MM.1S (cell line): ENCODE measurements around the gene SCAF4.

Experiments used
- DNase-seq: peaks from one replicate; pipeline ENCODE4 v3.0.0-alpha.2; 2015
- H2AFZ ChIP-seq: fragments of 300-600 bp; sonication (generic); 2 replicates; pipeline ENCODE4 v1.6.0; 2016; ENCODE audit warnings: antibody characterized with exemption, low read length
- H3F3A ChIP-seq: fragments of 300-600 bp; sonication (generic); 2 replicates; pipeline ENCODE4 v1.6.1; 2016; ENCODE audit warnings: mild to moderate bottlenecking, antibody characterized with exemption, low read length, moderate library complexity, mixed read lengths; ENCODE audit not compliant: insufficient read depth
- H3K27ac ChIP-seq: fragments of 300-600 bp; sonication (generic); 2 replicates; pipeline ENCODE4 v1.5.1; 2016; ENCODE audit warnings: mild to moderate bottlenecking, low read length
- H3K27me3 ChIP-seq: fragments of 300-600 bp; sonication (generic); replicated peaks from 2 replicates; pipeline ENCODE4 v1.6.0; 2016; ENCODE audit warnings: low read length; ENCODE audit not compliant: insufficient read depth
- H3K36me3 ChIP-seq: fragments of 300-600 bp; sonication (generic); replicated peaks from 2 replicates; pipeline ENCODE4 v1.6.1; 2016; ENCODE audit warnings: mild to moderate bottlenecking, low read length, mixed read lengths; ENCODE audit not compliant: insufficient read depth
- H3K4me1 ChIP-seq: fragments of 300-600 bp; sonication (generic); 2 replicates; pipeline ENCODE4 v1.6.1; 2016; ENCODE audit warnings: low read length, mixed read lengths
- H3K4me2 ChIP-seq: fragments of 300-600 bp; sonication (generic); 2 replicates; pipeline ENCODE4 v1.6.0; 2016; ENCODE audit warnings: low read depth, low read length
- H3K4me3 ChIP-seq: fragments of 300-600 bp; sonication (generic); 2 replicates; pipeline ENCODE4 v1.5.1; 2016; ENCODE audit warnings: low read length, mixed read lengths
- H3K79me2 ChIP-seq: fragments of 300-600 bp; sonication (generic); 2 replicates; pipeline ENCODE4 v1.6.1; 2016; ENCODE audit warnings: mixed run types, low read length, mixed read lengths
- H3K9ac ChIP-seq: fragments of 300-600 bp; sonication (generic); 2 replicates; pipeline ENCODE4 v1.6.1; 2016; ENCODE audit warnings: low read length, mixed read lengths
- H3K9me2 ChIP-seq: fragments of 300-600 bp; sonication (generic); replicated peaks from 2 replicates; pipeline ENCODE4 v1.6.1; 2016; ENCODE audit warnings: mild to moderate bottlenecking, low read length, mixed read lengths; ENCODE audit not compliant: insufficient read depth
- H3K9me3 ChIP-seq: fragments of 300-600 bp; sonication (generic); replicated peaks from 2 replicates; pipeline ENCODE4 v1.6.1; 2016; ENCODE audit warnings: mild to moderate bottlenecking, low read length, mixed read lengths; ENCODE audit not compliant: insufficient read depth
- H4K20me1 ChIP-seq: fragments of 300-600 bp; sonication (generic); 2 replicates; pipeline ENCODE4 v1.6.1; 2016; ENCODE audit warnings: mild to moderate bottlenecking, low read length, moderate library complexity, mixed read lengths; ENCODE audit not compliant: insufficient read depth
- EZH2 ChIP-seq: fragments of 300-600 bp; sonication (generic); optimal IDR thresholded peaks from 2 replicates; pipeline ENCODE3; 2017; ENCODE audit warnings: low read depth, mild to moderate bottlenecking, antibody characterized with exemption, low read length, mixed read lengths
- EZH2phosphoT487 ChIP-seq: fragments of 300-600 bp; sonication (generic); IDR thresholded peaks from 2 replicates; pipeline ENCODE4 v1.6.1; 2018; ENCODE audit warnings: antibody characterized with exemption, low read length
- TF ChIP-seq, protein P1 (sequence below): fragments of 300-600 bp; sonication (generic); IDR thresholded peaks from 2 replicates; pipeline ENCODE4 v1.5.1; 2016; ENCODE audit warnings: antibody characterized with exemption, low read length, mixed read lengths

Gene SCAF4

DNA sequence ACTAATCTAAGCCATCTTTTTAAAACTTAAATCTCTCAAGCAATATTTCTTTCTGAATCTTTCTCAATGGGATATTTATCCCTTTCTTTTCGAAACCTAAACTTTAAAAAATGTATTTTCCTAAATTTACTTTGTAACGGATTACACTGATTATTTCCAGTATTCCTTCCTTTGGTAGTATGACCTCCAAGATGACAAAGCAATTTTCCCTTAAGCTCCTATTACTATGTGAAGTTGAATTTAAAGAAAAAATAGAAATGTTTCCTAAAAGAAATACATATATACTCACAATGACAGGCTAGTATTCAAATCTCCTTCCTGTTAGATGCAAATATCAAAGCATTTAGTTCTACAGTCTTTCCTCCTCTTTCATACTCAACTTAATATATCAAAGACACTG lies 15.8 kb downstream of the SCAF4 start:
- no peak overlapping the region for H3K4me3 ChIP-seq
- no peaks in the 10 kb centered on the region for H3F3A ChIP-seq
- TF ChIP-seq EZH2, result no peak
- TF ChIP-seq, protein P1, sequence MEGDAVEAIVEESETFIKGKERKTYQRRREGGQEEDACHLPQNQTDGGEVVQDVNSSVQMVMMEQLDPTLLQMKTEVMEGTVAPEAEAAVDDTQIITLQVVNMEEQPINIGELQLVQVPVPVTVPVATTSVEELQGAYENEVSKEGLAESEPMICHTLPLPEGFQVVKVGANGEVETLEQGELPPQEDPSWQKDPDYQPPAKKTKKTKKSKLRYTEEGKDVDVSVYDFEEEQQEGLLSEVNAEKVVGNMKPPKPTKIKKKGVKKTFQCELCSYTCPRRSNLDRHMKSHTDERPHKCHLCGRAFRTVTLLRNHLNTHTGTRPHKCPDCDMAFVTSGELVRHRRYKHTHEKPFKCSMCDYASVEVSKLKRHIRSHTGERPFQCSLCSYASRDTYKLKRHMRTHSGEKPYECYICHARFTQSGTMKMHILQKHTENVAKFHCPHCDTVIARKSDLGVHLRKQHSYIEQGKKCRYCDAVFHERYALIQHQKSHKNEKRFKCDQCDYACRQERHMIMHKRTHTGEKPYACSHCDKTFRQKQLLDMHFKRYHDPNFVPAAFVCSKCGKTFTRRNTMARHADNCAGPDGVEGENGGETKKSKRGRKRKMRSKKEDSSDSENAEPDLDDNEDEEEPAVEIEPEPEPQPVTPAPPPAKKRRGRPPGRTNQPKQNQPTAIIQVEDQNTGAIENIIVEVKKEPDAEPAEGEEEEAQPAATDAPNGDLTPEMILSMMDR, result no peak
- TF ChIP-seq EZH2phosphoT487, result no peak
- no peak for DNase-seq
- no peaks in the 10 kb centered on the region for H3K9me2 ChIP-seq
- H3K36me3 ChIP-seq, result no peaks in the 10 kb centered on the region
- no peak overlapping the region for H3K27ac ChIP-seq
- no peaks in the 10 kb centered on the region for H3K27me3 ChIP-seq
- H3K4me1 ChIP-seq, result no peaks in the 10 kb centered on the region
- peaks cover 90% of the 10 kb centered on the region for H4K20me1 ChIP-seq
- H3K9me3 ChIP-seq, result no peaks in the 10 kb centered on the region
- peaks cover 98% of the 10 kb centered on the region for H3K79me2 ChIP-seq
- H3K9ac ChIP-seq, result no peak overlapping the region
- H2AFZ ChIP-seq, result no peak overlapping the region
- H3K4me2 ChIP-seq, result no peak overlapping the region

DNA sequence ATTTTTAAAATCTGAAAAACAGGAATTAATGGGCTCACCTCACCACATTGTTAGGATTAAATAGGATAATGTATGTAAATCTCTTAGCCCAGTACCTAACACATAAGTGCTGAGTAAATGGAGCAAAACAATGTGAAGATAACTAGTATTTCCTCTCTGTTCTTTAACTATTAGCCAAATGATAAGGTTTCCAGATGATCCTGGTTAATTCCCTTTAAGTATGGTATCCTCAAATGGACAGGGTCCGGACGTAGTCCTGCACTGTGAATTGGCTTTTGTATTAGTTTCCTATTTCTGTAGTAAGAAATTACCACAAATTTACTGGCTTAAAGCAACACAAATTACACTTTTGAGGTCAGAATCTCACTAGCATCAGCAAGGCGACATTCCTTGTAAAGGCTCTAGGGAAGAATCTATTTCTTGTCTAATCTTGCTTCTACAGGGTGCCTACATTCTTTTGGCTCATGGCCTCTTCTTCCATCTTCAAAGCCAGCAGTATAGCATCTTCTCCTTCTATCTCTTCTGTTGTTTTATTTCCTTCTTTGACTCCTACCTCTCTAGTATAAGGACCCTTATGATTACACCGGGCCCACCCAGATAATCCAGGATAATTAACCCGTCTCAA lies 17.1 kb downstream of the SCAF4 start:
- Histone ChIP-seq H3K9ac (no peak overlapping the region), H3K9me2 (no peaks in the 10 kb centered on the region), H3K27me3 (no peaks in the 10 kb centered on the region), H3K79me2 (peaks cover 98% of the 10 kb centered on the region), H3K4me3 (no peak overlapping the region), H3F3A (no peaks in the 10 kb centered on the region), H3K9me3 (no peaks in the 10 kb centered on the region), H3K4me1 (no peaks in the 10 kb centered on the region), H3K27ac (no peak overlapping the region), H4K20me1 (peaks cover 88% of the 10 kb centered on the region), H2AFZ (no peak overlapping the region), H3K4me2 (no peak overlapping the region), H3K36me3 (no peaks in the 10 kb centered on the region)
- TF ChIP-seq EZH2phosphoT487, result no peak
- no peak for TF ChIP-seq EZH2
- TF ChIP-seq, protein P1, result no peak
- DNase-seq, result no peak

DNA sequence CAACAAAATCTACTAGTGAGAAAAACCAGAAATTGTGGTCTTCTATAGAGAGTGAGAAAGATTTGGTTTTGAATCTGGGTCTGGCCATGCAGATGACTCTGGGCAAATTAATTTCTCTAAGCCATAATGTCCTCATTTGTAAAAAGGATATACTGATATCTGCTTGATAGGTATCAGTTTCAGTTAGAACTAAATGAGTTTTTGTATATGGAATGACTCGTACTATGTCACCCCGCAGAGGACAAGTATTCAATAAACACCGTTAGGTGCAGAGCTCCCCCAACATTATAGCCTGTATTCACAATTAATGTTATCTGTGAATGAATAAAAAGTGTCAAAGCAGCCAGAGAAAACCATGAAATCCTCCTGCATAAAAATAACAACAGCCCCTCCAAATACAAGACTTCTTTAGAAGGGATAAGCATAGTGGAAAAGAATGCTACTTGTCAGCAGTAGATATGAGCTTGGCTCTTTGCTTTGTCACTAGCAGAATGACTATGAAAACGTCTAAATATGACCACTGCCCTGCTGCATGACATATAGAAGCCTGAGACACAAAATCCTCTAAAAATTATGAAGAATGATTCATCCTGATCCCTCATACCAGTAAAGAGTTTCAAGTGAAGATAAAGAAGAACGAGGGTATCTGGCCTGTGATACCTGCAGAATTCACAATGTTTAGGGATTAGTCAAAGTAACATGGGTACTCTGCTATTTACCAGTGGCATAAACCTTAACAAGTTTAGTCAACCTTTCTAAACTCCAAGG lies 17.8 kb downstream of the SCAF4 start:
- Histone ChIP-seq H3K4me3 (no peak overlapping the region), H3K9ac (no peak overlapping the region), H3F3A (no peaks in the 10 kb centered on the region), H4K20me1 (peaks cover 89% of the 10 kb centered on the region), H2AFZ (no peak overlapping the region), H3K27me3 (no peaks in the 10 kb centered on the region), H3K9me3 (no peaks in the 10 kb centered on the region), H3K9me2 (no peaks in the 10 kb centered on the region), H3K27ac (no peak overlapping the region), H3K36me3 (no peaks in the 10 kb centered on the region), H3K4me1 (no peaks in the 10 kb centered on the region), H3K79me2 (peaks cover 98% of the 10 kb centered on the region), H3K4me2 (no peak overlapping the region)
- no peak for DNase-seq
- TF ChIP-seq EZH2phosphoT487 (no peak), EZH2 (no peak)
- TF ChIP-seq, protein P1, result no peak
